Stomach (tissue), 19 donors: ENCODE data around the gene HNRNPM. TPM values are rescaled to one million over a fixed set of nuclear protein-coding genes. Genes with fewer than 3 reads are reported as not detected.

Experiments used
- DNase-seq, 2 donors: peaks; one replicate each; pipeline versions ENCODE4 v3.0.0 to v3.0.0-alpha.2; 2013 to 2019
- H3K27ac ChIP-seq, 5 donors: fragments of 200-600 bp in 4 of 5; sonication (generic) in 4 of 5; one replicate each; pipeline ENCODE4 v1.5.1; 2013 to 2019; ENCODE audit warnings: mild to moderate bottlenecking in 1 of 5, moderate library complexity in 1 of 5
- H3K27me3 ChIP-seq, 3 donors: fragments of 200-600 bp; sonication (generic); one replicate each; pipeline ENCODE4 v1.5.1; 2017 to 2019; ENCODE audit warnings: mixed run types in 1 of 3
- H3K36me3 ChIP-seq, 4 donors: fragments of 200-600 bp; sonication (generic); 1 replicate in 3 of 4; 2 replicates in 1 of 4; pipeline ENCODE4 v1.5.1; 2016 to 2019
- H3K4me1 ChIP-seq, 4 donors: fragments of 200-600 bp; sonication (generic); one replicate each; pipeline ENCODE4 v1.5.1; 2016 to 2019
- H3K4me3 ChIP-seq, 4 donors: fragments of 200-600 bp; sonication (generic) in 3 of 4; one replicate each; pipeline ENCODE4 v1.5.1; 2016 to 2019; ENCODE audit warnings: mild to moderate bottlenecking in 1 of 4
- H3K9me3 ChIP-seq, 4 donors: fragments of 200-600 bp; sonication (generic); one replicate each; pipeline ENCODE4 v1.5.1; 2016 to 2019
- EP300 ChIP-seq: sonication (generic); formaldehyde crosslinking; IDR thresholded peaks from one replicate; pipeline ENCODE4 v1.6.1; 2017; ENCODE audit warnings: antibody characterized with exemption
- POLR2A ChIP-seq, 4 donors: fragments of 450-650 bp; IDR thresholded peaks; one replicate each; pipeline ENCODE4 v1.6.1; 2016; ENCODE audit warnings: antibody characterized with exemption in 4 of 4, control low read depth in 2 of 4, mild to moderate bottlenecking in 1 of 4, moderate library complexity in 1 of 4
- POLR2AphosphoS5 ChIP-seq, 3 donors: sonication (generic); formaldehyde crosslinking; IDR thresholded peaks; one replicate each; pipeline ENCODE4 v1.6.1; 2016; ENCODE audit warnings: antibody characterized with exemption in 3 of 3
- WGBS, 5 donors: extraction: QIAGEN DNeasy Blood & Tissue Kit in 3 of 5; methylation state at CpG; one replicate each; pipeline versions ENCODE4 v1.1.5 to v1.1.7; 2013 to 2018; 5-methylcytosine and 5-hydroxymethylcytosine counted together
- intact Hi-C: fragments of 100-400 bp; cut with DNase I; formaldehyde crosslinking; loops from one replicate; pipeline ENCODE4 v1.15.1; 2023; ENCODE audit warnings: low total_unique reads
- long read RNA-seq, 10 donors: transcript quantifications; one replicate each; lab custom pipeline, GENCODE V29; 2026
- polyA plus RNA-seq, 3 donors: library from polyadenylated mRNA; stranded (reverse); fragments of 200-250 nt; gene quantifications; one replicate each; pipeline ENCODE4 v1.2.3, GENCODE V29; 2013
- total RNA-seq, 5 donors: library from RNA; depleted of rRNA; stranded (reverse); fragments of >200 nt; gene quantifications; one replicate each; pipeline versions ENCODE4 v1.1.0 to v1.2.3, GENCODE V29; 2014 to 2016
- TF ChIP-seq, protein P1 (sequence below), 7 experiments: fragments of 450-650 bp in 4 of 7; fragments of 200-600 bp in 3 of 7; sonication (generic) in 3 of 7; IDR thresholded peaks; one replicate each; pipeline ENCODE4 v1.5.1; 2016 to 2019; ENCODE audit warnings: antibody characterized with exemption in 7 of 7, control low read depth in 2 of 7, mild to moderate bottlenecking in 1 of 7
- donor health status: healthy with polysubstance abuse.
- donor health status: Bipolar disorder and iron deficiency.
- donor health status: healthy.

The HNRNPM gene, protein sequence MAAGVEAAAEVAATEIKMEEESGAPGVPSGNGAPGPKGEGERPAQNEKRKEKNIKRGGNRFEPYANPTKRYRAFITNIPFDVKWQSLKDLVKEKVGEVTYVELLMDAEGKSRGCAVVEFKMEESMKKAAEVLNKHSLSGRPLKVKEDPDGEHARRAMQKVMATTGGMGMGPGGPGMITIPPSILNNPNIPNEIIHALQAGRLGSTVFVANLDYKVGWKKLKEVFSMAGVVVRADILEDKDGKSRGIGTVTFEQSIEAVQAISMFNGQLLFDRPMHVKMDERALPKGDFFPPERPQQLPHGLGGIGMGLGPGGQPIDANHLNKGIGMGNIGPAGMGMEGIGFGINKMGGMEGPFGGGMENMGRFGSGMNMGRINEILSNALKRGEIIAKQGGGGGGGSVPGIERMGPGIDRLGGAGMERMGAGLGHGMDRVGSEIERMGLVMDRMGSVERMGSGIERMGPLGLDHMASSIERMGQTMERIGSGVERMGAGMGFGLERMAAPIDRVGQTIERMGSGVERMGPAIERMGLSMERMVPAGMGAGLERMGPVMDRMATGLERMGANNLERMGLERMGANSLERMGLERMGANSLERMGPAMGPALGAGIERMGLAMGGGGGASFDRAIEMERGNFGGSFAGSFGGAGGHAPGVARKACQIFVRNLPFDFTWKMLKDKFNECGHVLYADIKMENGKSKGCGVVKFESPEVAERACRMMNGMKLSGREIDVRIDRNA
- total RNA-seq (100 to 1,000 TPM in 3 of 5 donors, 10 to 100 TPM in 2; 54.3 to 664 (median 107) TPM), polyA plus RNA-seq (100 to 1,000 TPM in 1 of 3 donors, 10 to 100 TPM in 2; 87.3 to 110 (median 90.0) TPM)
- long read RNA-seq, donor 1, transcript HNRNPM-216 (1 exons, 1,809 nt): major isoform, 9 of 15 reads
- long read RNA-seq, donor 1, partial matches to known transcripts: 0 of 15 reads
- long read RNA-seq, donor 1, other reads (novel, unspliced or antisense): 6 of 15 reads
- long read RNA-seq, donor 2, transcript HNRNPM-216 (1 exons, 1,809 nt): major isoform, 24 of 39 reads
- long read RNA-seq, donor 2, partial matches to known transcripts: 6 of 39 reads
- long read RNA-seq, donor 2, other reads (novel, unspliced or antisense): 8 of 39 reads
- long read RNA-seq, donor 3, transcript HNRNPM-216 (1 exons, 1,809 nt): major isoform, 8 of 25 reads
- long read RNA-seq, donor 3, partial matches to known transcripts: 7 of 25 reads
- long read RNA-seq, donor 3, other reads (novel, unspliced or antisense): 10 of 25 reads
- long read RNA-seq, donor 4, partial matches to known transcripts: 0 of 3 reads
- long read RNA-seq, donor 4, other reads (novel, unspliced or antisense): 0 of 3 reads
- long read RNA-seq, donor 5, transcript HNRNPM-216 (1 exons, 1,809 nt): major isoform, 26 of 55 reads
- long read RNA-seq, donor 5, partial matches to known transcripts: 9 of 55 reads
- long read RNA-seq, donor 5, other reads (novel, unspliced or antisense): 20 of 55 reads
- long read RNA-seq, donor 6, transcript HNRNPM-216 (1 exons, 1,809 nt): major isoform, 45 of 123 reads
- long read RNA-seq, donor 6, partial matches to known transcripts: 30 of 123 reads
- long read RNA-seq, donor 6, other reads (novel, unspliced or antisense): 47 of 123 reads
- long read RNA-seq, donor 7, transcript HNRNPM-216 (1 exons, 1,809 nt): major isoform, 21 of 42 reads
- long read RNA-seq, donor 7, partial matches to known transcripts: 10 of 42 reads
- long read RNA-seq, donor 7, other reads (novel, unspliced or antisense): 11 of 42 reads
- long read RNA-seq, donor 8, transcript HNRNPM-216 (1 exons, 1,809 nt): major isoform, 16 of 24 reads
- long read RNA-seq, donor 8, partial matches to known transcripts: 0 of 24 reads
- long read RNA-seq, donor 8, other reads (novel, unspliced or antisense): 7 of 24 reads
- long read RNA-seq, donor 9, transcript HNRNPM-216 (1 exons, 1,809 nt): major isoform, 60 of 73 reads
- long read RNA-seq, donor 9, partial matches to known transcripts: 13 of 73 reads
- long read RNA-seq, donor 9, other reads (novel, unspliced or antisense): 0 of 73 reads
- long read RNA-seq, donor 10, transcript HNRNPM-216 (1 exons, 1,809 nt): major isoform, 11 of 11 reads
- long read RNA-seq, donor 10, partial matches to known transcripts: 0 of 11 reads
- long read RNA-seq, donor 10, other reads (novel, unspliced or antisense): 0 of 11 reads

DNA sequence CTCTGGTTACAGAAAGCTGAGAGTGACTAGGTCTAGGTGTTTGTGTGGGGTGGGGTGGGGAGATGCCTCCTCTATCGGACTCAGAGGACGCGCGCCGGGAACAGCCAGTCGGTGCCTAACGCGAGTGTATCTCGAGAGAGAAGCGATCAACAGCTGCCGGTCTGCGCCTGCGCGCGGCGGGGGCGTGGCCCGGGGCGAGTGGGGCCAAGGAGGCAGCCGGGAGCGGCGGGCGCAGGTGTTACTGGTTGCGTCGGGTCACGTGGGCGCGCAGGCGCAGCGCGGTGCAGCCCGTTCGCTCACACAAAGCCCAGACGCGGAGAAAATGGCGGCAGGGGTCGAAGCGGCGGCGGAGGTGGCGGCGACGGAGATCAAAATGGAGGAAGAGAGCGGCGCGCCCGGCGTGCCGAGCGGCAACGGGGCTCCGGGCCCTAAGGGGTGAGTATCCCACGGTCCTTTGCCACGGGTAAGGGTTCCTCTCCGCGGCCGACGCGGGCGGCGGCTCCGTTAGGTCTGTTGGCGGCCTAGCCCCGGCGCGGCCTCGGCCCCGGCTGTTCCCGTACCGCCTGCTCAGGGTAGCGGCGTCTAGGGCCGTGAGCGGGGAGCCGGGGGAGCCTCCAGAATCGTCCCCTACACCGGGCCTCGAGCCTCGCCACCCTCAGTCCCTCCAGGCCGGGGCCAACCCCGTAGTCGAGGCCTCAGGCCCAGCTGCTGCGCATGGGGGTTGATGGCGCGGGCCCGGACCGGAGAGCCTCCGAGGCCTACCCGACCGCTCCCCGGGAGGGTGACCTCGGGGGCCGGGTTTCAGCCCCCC is at the start of gene HNRNPM:
TSS of gene HNRNPM (plus strand) at position 299 of the 811 bp plus-strand sequence. CDS start at position 323, 24 bp downstream.
- peak within 1 kb of the TSS; percentile 94 to 98 (median 97) for H3K27ac ChIP-seq
- H3K27me3 ChIP-seq: no peaks in the 10 kb centered on the region
- H3K9me3 ChIP-seq: no peaks in the 10 kb centered on the region
- DNase-seq: peak; percentile 100
- intact Hi-C loops: no loop called here
- H3K4me3 ChIP-seq: peak within 1 kb of the TSS; percentile 94 to 95 (median 94)
- TF ChIP-seq POLR2A (IDR thresholded peaks at IDR 0.05) (peak in 2 of 4 donors; percentile 84 to 89), POLR2AphosphoS5 (IDR thresholded peaks at IDR 0.05) (peak; percentile 88 to 97 (median 95)), EP300 (no peak)
- TF ChIP-seq, protein P1, sequence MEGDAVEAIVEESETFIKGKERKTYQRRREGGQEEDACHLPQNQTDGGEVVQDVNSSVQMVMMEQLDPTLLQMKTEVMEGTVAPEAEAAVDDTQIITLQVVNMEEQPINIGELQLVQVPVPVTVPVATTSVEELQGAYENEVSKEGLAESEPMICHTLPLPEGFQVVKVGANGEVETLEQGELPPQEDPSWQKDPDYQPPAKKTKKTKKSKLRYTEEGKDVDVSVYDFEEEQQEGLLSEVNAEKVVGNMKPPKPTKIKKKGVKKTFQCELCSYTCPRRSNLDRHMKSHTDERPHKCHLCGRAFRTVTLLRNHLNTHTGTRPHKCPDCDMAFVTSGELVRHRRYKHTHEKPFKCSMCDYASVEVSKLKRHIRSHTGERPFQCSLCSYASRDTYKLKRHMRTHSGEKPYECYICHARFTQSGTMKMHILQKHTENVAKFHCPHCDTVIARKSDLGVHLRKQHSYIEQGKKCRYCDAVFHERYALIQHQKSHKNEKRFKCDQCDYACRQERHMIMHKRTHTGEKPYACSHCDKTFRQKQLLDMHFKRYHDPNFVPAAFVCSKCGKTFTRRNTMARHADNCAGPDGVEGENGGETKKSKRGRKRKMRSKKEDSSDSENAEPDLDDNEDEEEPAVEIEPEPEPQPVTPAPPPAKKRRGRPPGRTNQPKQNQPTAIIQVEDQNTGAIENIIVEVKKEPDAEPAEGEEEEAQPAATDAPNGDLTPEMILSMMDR (IDR thresholded peaks at IDR 0.05): no peak
- H3K4me1 ChIP-seq: peaks cover 41 to 50% (median 44%) of the 10 kb centered on the region in 4 donors
- H3K36me3 ChIP-seq: peaks cover 0 to 11% (median 9%) of the 10 kb centered on the region in 4 donors
- WGBS, 5 donors: 0 to 1% (median 1%) methylated on average over 50 to 93 of the region's 93 CpGs

GRCh38 chr19:8395621-8396082 is 49.1 kb upstream of the HNRNPM start:
- intact Hi-C loops: no loop called here
- Histone ChIP-seq H3K4me1 (peaks cover 60 to 79% (median 77%) of the 10 kb centered on the region in 4 donors), H3K27ac (peak overlapping the region; percentile 34 to 100 (median 100)), H3K36me3 (peaks cover 12 to 27% (median 26%) of the 10 kb centered on the region in 4 donors), H3K27me3 (no peaks in the 10 kb centered on the region), H3K9me3 (no peaks in the 10 kb centered on the region), H3K4me3 (no peak overlapping the region)
- TF ChIP-seq POLR2AphosphoS5 (IDR thresholded peaks at IDR 0.05) (no peak), POLR2A (IDR thresholded peaks at IDR 0.05) (no peak)
- TF ChIP-seq, protein P1 (IDR thresholded peaks at IDR 0.05): no peak
- DNase-seq: no peak
- 89 to 98% (median 93%) methylated on average over 7 to 14 of the region's 14 CpGs for WGBS, 5 donors

DNA sequence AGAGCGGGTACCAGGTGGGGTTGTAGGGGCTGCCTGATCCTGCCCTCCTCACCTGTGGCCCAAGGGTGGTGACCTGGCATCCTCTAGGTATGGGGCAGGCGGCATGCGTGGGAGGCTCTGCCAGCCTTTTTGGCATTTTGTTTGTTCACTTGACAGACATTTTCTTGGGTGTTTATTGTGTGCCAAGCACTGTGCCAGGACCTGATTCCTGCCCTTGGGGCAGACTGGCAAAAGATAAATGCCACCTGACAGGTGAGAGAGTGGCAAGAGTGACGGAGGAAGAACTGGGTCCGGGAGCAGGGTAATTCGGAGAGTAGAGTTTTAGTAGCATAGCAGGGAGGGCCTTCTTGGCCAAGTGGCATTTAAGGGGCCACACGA is 48.6 kb upstream of the HNRNPM start:
- peak overlapping the region in 2 of 5 donors; percentile 100 for H3K27ac ChIP-seq
- TF ChIP-seq EP300: no peak
- no peak for TF ChIP-seq POLR2AphosphoS5 (IDR thresholded peaks at IDR 0.05)
- no peak for TF ChIP-seq POLR2A (IDR thresholded peaks at IDR 0.05)
- TF ChIP-seq, protein P1 (IDR thresholded peaks at IDR 0.05): no peak
- intact Hi-C loops: no loop called here
- H3K27me3 ChIP-seq: no peaks in the 10 kb centered on the region
- H3K4me3 ChIP-seq: no peak overlapping the region
- H3K36me3 ChIP-seq: peaks cover 15 to 33% (median 30%) of the 10 kb centered on the region in 4 donors
- no peaks in the 10 kb centered on the region for H3K9me3 ChIP-seq
- 73 to 85% (median 78%) methylated on average over 7 of the region's 7 CpGs for WGBS, 5 donors
- H3K4me1 ChIP-seq: peaks cover 56 to 75% (median 72%) of the 10 kb centered on the region in 4 donors
- no peak for DNase-seq
